ENCODE results near the gene RAB7B. TPM values are rescaled to one million over a fixed set of nuclear protein-coding genes. Genes with fewer than 3 reads are reported as not detected.

RAB7B gene
- total and polyA plus RNA-seq, 2 of the 13 experiments (the other 11 are each of a cell fraction or from before 2014, with no cell fraction given): 0.05 to 0.46 TPM

GRCh38 chr1:206036663-206037455 lies 33.7 kb upstream of the RAB7B start:
- in situ Hi-C loops (cut with HindIII; ENCODE audit: extremely low pct_ligation_motif_present, low pct_unique_long_range_greater_than_20kb): no loop called here
- Histone ChIP-seq H3K27ac (ENCODE audit: extremely low read length, insufficient read depth, low read length) (no peak overlapping the region), H4K20me1 (ENCODE audit: insufficient read depth, low read length) (no peaks in the 10 kb centered on the region), H2AFZ (ENCODE audit: low read length) (no peak overlapping the region), H3K4me1 (ENCODE audit: insufficient read depth, low read length) (peaks cover 21% of the 10 kb centered on the region), H3K36me3 (replicated peaks in 1 of 2; ENCODE audit: control insufficient read depth in 1 of 2, insufficient read depth in 2 of 2, low read length in 2 of 2) (no peaks in the 10 kb centered on the region), H3K9ac (ENCODE audit: insufficient read depth, low read depth, low read length) (no peak overlapping the region), H3K27me3 (ENCODE audit: control insufficient read depth in 1 of 2, insufficient read depth in 2 of 2, low read length in 2 of 2) (peaks cover 1 to 27% of the 10 kb centered on the region in 2 experiments; a peak in 3 of 5 replicates), H3K9me3 (ENCODE audit: low read length) (no peaks in the 10 kb centered on the region), H3K79me2 (ENCODE audit: insufficient read depth, low read length) (no peaks in the 10 kb centered on the region), H3K4me3 (replicated peaks in 1 of 3; ENCODE audit: insufficient read depth in 1 of 3, low read depth in 2 of 3, low read length in 3 of 3) (no peak overlapping the region), H3K4me2 (ENCODE audit: low read depth, low read length) (no peak overlapping the region)
- intact Hi-C loops (cut with micrococcal nuclease; ENCODE audit: unreplicated experiment): no loop called here
- WGBS (ENCODE audit: low lambda C conversion rate): 8% methylated on average over 2 of the region's 2 CpGs
- ATAC-seq: no peak
- TF ChIP-seq ZNF513 (CRISPR knock-in tag; conservative IDR thresholded peaks at IDR 0.05) (no peak), ZFP1 (CRISPR knock-in tag; IDR thresholded peaks at IDR 0.05) (no peak), ZNF160 (CRISPR knock-in tag; IDR thresholded peaks at IDR 0.05) (no peak), FUBP1 (CRISPR knock-in tag; IDR thresholded peaks at IDR 0.05; ENCODE audit: borderline replicate concordance) (no peak), CEBPB (IDR thresholded peaks at IDR 0.05; ENCODE audit: borderline replicate concordance, low read depth, low read length) (no peak), FOXA3 (CRISPR knock-in tag; IDR thresholded peaks at IDR 0.05) (no peak), THAP8 (CRISPR knock-in tag; IDR thresholded peaks at IDR 0.05; ENCODE audit: borderline replicate concordance) (no peak)
- no TSS peak for BruUV-seq (replicated peaks)
- ChIA-PET CTCF (ENCODE audit: low intra/inter-chr PET ratio, low total read pairs) (no interaction called here), POLR2A (no interaction called here)
- FAIRE-seq: no peak
- DNase-seq (ENCODE audit: low spot score): no peak
